ENCODE measurements around the gene KIF1A.

KIF1A gene

DNA sequence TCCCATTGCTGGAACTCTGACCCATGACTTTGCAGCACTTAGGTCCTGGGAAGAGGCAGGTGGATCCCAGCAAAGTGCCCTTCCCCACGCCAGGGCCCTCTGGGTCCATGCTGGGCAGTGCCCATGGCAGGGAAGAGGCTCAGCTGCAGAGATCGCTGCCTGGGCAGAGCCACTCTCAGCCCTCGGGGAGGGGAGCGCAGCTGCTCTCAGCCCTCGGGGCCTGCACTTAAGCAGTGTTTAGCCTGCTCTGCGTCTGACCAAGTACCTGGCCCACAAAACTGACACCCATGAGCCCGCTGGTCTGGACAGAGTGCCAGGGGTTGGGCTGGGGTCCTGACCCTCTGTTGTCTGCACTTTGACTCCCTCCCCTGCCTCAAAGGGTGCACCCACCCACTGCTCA, 82.1 kb downstream of the KIF1A start:
- TF ChIP-seq CEBPB (IDR thresholded peaks at IDR 0.05), result no peak
- no peak for TF ChIP-seq NFIC (IDR thresholded peaks at IDR 0.05)
- no peak for TF ChIP-seq TEAD4 (IDR thresholded peaks at IDR 0.05)

- TF ChIP-seq, protein P1, sequence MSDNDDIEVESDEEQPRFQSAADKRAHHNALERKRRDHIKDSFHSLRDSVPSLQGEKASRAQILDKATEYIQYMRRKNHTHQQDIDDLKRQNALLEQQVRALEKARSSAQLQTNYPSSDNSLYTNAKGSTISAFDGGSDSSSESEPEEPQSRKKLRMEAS (IDR thresholded peaks at IDR 0.05), result no peak
- TF ChIP-seq REST (IDR thresholded peaks at IDR 0.05; ENCODE audit: low read depth) (no peak), FOXM1 (IDR thresholded peaks at IDR 0.05; ENCODE audit: borderline replicate concordance, low read depth) (no peak), TAF1 (IDR thresholded peaks at IDR 0.05; ENCODE audit: low read depth) (no peak), EP300 (IDR thresholded peaks at IDR 0.05; ENCODE audit: borderline replicate concordance) (no peak), RAD21 (IDR thresholded peaks at IDR 0.05; ENCODE audit: low read depth) (no peak), TEAD4 (IDR thresholded peaks at IDR 0.05) (no peak), CEBPB (IDR thresholded peaks at IDR 0.05) (no peak), YY1 (IDR thresholded peaks at IDR 0.05; ENCODE audit: low read depth) (no peak), USF1 (IDR thresholded peaks at IDR 0.05) (no peak), ZBTB7A (IDR thresholded peaks at IDR 0.05; ENCODE audit: low read depth) (no peak), NFIC (IDR thresholded peaks at IDR 0.05) (no peak), EGR1 (IDR thresholded peaks at IDR 0.05) (no peak), TCF12 (IDR thresholded peaks at IDR 0.05; ENCODE audit: low read depth) (no peak), CREB1 (IDR thresholded peaks at IDR 0.05; ENCODE audit: low read depth) (no peak)
These were observed 82.5 kb downstream of the KIF1A start for GRCh38 chr2:240737512-240737911.

DNA sequence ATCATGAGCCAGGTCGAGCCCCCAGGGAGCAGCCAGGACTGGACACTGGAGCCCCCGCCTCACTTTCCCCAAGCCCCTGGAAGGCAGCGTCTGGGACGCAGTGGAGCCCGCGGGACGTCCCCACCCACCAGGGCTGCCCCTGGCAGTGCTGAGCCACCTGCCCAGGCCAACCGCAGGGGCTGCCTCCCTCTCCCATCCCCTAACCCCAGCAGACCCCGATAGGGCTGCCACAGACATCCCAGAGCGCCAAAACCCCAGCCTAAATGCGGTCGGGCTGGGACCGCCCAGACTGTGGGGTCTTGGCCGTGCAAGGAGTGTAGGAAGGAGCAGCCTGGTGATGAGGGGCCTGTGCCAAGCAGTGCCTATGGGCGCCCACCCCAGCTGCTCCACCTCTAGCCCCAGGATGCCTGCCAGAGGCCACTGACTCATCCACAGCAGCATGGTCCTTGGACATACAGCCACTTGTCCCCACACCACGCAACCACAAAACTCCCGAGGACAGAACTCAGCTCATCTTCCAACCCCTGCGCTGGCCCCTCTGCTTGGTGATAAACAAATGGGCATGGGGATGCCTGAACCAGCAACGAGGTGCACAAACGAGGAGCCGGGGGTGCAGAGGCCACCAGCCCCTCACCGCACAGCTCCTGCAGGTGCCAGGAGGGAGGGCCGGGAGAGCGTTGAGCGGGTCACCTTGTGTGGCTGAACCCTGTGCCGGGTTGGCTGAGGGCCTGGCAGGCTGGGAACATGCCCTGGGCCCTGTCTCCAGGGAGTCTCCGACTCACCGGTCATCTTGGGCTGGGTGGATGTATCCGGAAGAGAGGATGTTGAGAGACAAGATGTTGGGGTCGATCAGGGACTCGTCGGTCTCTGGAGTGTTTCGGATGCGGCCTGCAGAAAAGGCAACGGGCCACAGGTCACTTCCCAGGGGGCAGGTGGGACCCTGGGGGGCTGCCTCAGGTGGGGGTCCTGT, 83.5 kb downstream of the KIF1A start:
- no peak for TF ChIP-seq ZBTB7A (IDR thresholded peaks at IDR 0.05; ENCODE audit: low read depth)
- TF ChIP-seq TEAD4 (IDR thresholded peaks at IDR 0.05), result no peak
- TF ChIP-seq EP300 (IDR thresholded peaks at IDR 0.05; ENCODE audit: borderline replicate concordance), result no peak
- no peak for TF ChIP-seq EGR1 (IDR thresholded peaks at IDR 0.05)
- TF ChIP-seq, protein P1 (IDR thresholded peaks at IDR 0.05), result no peak
- no peak for TF ChIP-seq RAD21 (IDR thresholded peaks at IDR 0.05; ENCODE audit: low read depth)
- TF ChIP-seq REST (IDR thresholded peaks at IDR 0.05; ENCODE audit: low read depth), result no peak
- no peak for TF ChIP-seq CREB1 (IDR thresholded peaks at IDR 0.05; ENCODE audit: low read depth)
- TF ChIP-seq NFIC (IDR thresholded peaks at IDR 0.05), result no peak
- no peak for TF ChIP-seq CEBPB (IDR thresholded peaks at IDR 0.05)

GRCh38 chr2:240735476-240735875, 84.5 kb downstream of the KIF1A start:
- TF ChIP-seq EP300 (IDR thresholded peaks at IDR 0.05; ENCODE audit: borderline replicate concordance) (no peak), ZBTB7A (IDR thresholded peaks at IDR 0.05; ENCODE audit: low read depth) (no peak), CEBPB (IDR thresholded peaks at IDR 0.05) (no peak), CREB1 (IDR thresholded peaks at IDR 0.05; ENCODE audit: low read depth) (no peak), TCF12 (IDR thresholded peaks at IDR 0.05; ENCODE audit: low read depth) (no peak), RAD21 (IDR thresholded peaks at IDR 0.05; ENCODE audit: low read depth) (no peak), REST (IDR thresholded peaks at IDR 0.05; ENCODE audit: low read depth) (no peak), EGR1 (IDR thresholded peaks at IDR 0.05) (no peak), FOXM1 (IDR thresholded peaks at IDR 0.05; ENCODE audit: borderline replicate concordance, low read depth) (no peak), YY1 (IDR thresholded peaks at IDR 0.05; ENCODE audit: low read depth) (no peak), USF1 (IDR thresholded peaks at IDR 0.05) (no peak), TAF1 (IDR thresholded peaks at IDR 0.05; ENCODE audit: low read depth) (no peak), NFIC (IDR thresholded peaks at IDR 0.05) (no peak), TEAD4 (IDR thresholded peaks at IDR 0.05) (no peak)
- TF ChIP-seq, protein P1 (IDR thresholded peaks at IDR 0.05), result no peak

All from Ishikawa (cell line).